Measurements from ENCODE around the gene XIAP.

The XIAP gene

GRCh38 chrX:123961268-123962005 is 101.6 kb downstream of the XIAP start, which contains the start of gene STAG2:
TSS of gene STAG2 (plus strand) at chrX:123961706. CDS start at chrX:124022628, 60,922 bp downstream.
- DNase-seq = peak; percentile 2

- no peak for DNase-seq
Measured at GRCh38 chrX:123962006-123962467, 102.2 kb downstream of the XIAP start.

- no peak for DNase-seq
Measured at GRCh38 chrX:123962794-123963373, 103.0 kb downstream of the XIAP start.
